ENCODE results near the gene SLC25A21. TPM values are rescaled to one million over a fixed set of nuclear protein-coding genes. Genes with fewer than 3 reads are reported as not detected.

The SLC25A21 gene
- total and polyA plus RNA-seq, 2 experiments from 2014 or later: 10.6 to 12.1 TPM

- H3K9me3 Mint-ChIP-seq: no peaks in the 10 kb centered on the region
- H3K4me2 ChIP-seq: no peak overlapping the region
- no peak overlapping the region for H3K4me3 Mint-ChIP-seq
- H3K27me3 Mint-ChIP-seq (ENCODE audit: insufficient read depth, low read depth, poor library complexity): peaks cover 1% of the 10 kb centered on the region
- ATAC-seq (no peak), DNase-seq (ENCODE audit: low spot score) (no peak)
- H3K27me3 ChIP-seq (ENCODE audit: insufficient read depth): no peaks in the 10 kb centered on the region
- no peak overlapping the region for H3K4me3 ChIP-seq
- TF ChIP-seq ZNF114 (CRISPR knock-in tag; IDR thresholded peaks at IDR 0.05) (no peak), EZH2 (IDR thresholded peaks at IDR 0.05; ENCODE audit: low read depth, unreplicated experiment) (no peak), POLR2AphosphoS5 (IDR thresholded peaks at IDR 0.05; ENCODE audit: low read depth) (no peak), CREB1 (CRISPR knock-in tag; IDR thresholded peaks at IDR 0.05; ENCODE audit: low read depth) (no peak), REST (IDR thresholded peaks at IDR 0.05; ENCODE audit: unreplicated experiment) (no peak), NANOG (IDR thresholded peaks at IDR 0.05; ENCODE audit: borderline replicate concordance) (no peak), EZH2phosphoT487 (IDR thresholded peaks at IDR 0.05; ENCODE audit: unreplicated experiment) (no peak), STAT1 (IDR thresholded peaks at IDR 0.05; ENCODE audit: unreplicated experiment) (no peak), CTCF (conservative IDR thresholded peaks at IDR 0.05; ENCODE audit: low read depth in 2 of 2) (no peak), ZNF331 (CRISPR knock-in tag; IDR thresholded peaks at IDR 0.05; ENCODE audit: low read depth) (no peak), ETS1 (IDR thresholded peaks at IDR 0.05) (no peak)
- H3K79me2 ChIP-seq (replicated peaks; ENCODE audit: insufficient read depth): no peaks in the 10 kb centered on the region
- H3K27ac ChIP-seq (ENCODE audit: low read depth): no peak overlapping the region
- no peaks in the 10 kb centered on the region for H3K9me2 ChIP-seq (ENCODE audit: insufficient read depth)
- H3K36me3 Mint-ChIP-seq (ENCODE audit: low read depth): no peaks in the 10 kb centered on the region
- H3K27ac Mint-ChIP-seq: no peak overlapping the region
- H3F3A ChIP-seq (replicated peaks; ENCODE audit: low read depth): no peaks in the 10 kb centered on the region
- no peaks in the 10 kb centered on the region for H3K4me1 ChIP-seq (ENCODE audit: insufficient read depth)
- H2AFZ ChIP-seq: no peak overlapping the region
- H3K36me3 ChIP-seq (ENCODE audit: insufficient read depth): no peaks in the 10 kb centered on the region
- H4K20me1 ChIP-seq (replicated peaks; ENCODE audit: insufficient read depth): no peaks in the 10 kb centered on the region
- no peaks in the 10 kb centered on the region for H3K4me1 Mint-ChIP-seq
Measured at GRCh38 chr14:36880276-36880675, 292.1 kb downstream of the SLC25A21 start.

All from GM23338 (cell line).